SH-SY5Y (cell line): ENCODE results near the gene PET117.

Source experiments
- GATA2 ChIP-seq: IDR thresholded peaks from 2 replicates; pipeline ENCODE4 v1.6.1; 2011; ENCODE audit warnings: mild to moderate bottlenecking, low read depth, low read length
- GATA3 ChIP-seq: IDR thresholded peaks from 2 replicates; pipeline ENCODE4 v1.6.1; 2011; ENCODE audit warnings: low read depth, mild to moderate bottlenecking, low read length, moderate library complexity

GRCh38 chr20:18166950-18167349 is 29.3 kb downstream of the PET117 start:
- no peak for TF ChIP-seq GATA3
- no peak for TF ChIP-seq GATA2
